Stimulated activated CD4-positive, alpha-beta T cell treated with anti-CD3 and anti-CD28 coated beads, Interleukin-12 subunit alpha, Interleukin-12 subunit beta, amount 100 ng/mL, for 24 hours (primary cell): ENCODE measurements around the gene LRRC74B.
"Not testable (repeated sequence)": the region's sequence is repeated elsewhere in the genome, so short reads cannot be mapped to it uniquely, and the experiment has no call there.

Source experiments
- DNase-seq, 2 experiments: peaks; one replicate each; pipeline ENCODE4 v3.0.0-alpha.2; 2020; ENCODE audit warnings: low read depth in 2 of 2

Gene LRRC74B

DNA sequence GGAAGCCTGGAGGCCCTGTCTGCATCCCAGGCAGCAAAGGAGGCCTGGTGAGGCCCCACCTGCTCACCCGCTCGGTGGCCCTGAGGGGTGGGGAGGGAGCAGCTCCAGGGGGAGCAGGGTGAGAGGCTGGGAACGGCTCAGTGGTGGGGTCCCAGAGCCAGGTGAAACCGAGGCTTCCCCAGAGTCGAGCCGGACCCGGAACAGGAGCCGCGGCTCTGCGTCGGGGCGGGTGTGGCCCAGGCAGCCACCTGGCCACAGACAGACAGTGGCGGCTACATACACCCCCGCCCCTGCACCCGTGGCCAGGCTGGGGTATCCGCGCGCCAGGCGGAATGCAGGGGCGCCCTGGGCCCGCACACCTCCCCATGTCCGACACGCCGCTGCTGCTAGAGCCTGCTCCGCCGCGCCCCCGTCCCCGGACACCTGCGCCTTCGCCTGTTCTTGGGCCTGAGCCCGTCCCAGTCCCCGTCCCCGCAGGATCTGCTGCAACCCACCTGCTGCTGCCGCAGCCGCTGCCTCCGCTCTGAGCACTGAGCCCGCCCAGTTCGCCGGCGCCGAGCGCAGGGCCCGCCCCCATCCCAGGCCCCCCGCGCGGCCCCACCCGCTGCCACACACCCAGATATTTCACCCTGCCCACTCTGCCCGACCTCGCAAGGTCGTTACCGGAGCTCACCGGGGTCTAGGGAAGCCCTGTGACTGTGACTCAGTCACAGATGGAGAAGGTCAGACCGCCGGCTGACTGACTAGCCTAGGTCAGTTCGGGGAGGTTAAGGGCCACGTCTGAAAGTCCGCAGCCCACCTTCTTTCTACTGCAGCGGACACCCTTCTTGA is 13.5 kb upstream of the LRRC74B start, which contains the start of gene SLC7A4:
SLC7A4 (minus strand) TSS at position 525 of the 831 bp plus-strand sequence. CDS start 749 bp downstream, outside the sequence.
- DNase-seq, result no peak

DNA sequence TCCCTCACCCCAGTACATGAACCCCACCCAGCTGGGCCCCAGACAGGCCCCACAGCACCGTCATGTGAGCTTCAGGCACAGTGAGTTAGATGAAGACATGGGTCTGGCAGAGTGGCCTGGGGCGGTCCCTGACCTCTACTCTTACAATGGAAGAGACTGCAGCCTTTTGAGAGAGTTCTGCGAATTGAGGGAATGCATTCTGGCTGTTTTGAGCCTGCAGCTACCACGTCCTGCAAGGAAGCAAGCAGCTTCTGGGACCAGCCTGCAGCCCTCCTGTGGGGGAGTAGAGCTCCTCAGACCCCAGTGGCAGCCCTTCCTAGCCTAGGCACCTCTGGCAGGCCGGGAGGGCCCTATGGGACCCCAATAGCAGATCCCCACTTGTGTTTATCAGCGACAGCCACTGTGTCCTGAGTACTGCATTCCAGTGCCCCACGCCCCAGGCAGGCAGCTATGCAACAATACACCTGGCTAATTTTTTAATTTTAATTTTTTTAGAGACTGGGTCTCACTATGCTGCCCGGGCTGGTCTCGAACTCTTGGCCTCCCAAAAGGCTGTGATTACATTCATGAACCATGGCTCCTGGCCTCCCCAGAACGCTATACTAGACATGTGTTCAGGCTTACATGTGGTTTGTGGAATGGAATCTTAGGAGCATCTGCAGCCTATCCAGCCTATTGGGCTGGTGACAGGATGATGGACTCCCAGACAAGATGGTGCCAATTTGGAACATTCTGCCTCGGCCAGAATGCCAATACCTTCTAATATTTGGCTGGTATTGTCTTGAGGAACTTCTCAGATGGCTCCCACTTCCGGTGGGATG is 12.7 kb upstream of the LRRC74B start:
- DNase-seq, result no peak

DNA sequence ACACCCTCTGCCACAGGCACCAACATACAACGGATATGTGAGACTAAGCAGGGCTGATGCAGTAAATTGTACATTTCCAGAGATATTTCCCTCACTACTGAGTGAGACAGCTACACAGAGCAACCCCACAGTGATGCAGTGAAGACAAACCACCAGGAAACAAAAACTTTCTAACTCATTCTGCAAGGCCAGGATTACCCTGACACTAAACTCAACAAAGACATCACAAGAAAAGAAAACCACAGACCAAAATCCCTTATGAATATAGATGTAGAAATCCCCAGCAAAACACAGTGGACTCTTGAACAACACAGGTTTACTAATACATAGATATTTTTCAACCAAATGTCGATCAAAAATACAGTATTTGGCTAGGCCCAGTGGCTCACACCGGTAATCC is 11.9 kb upstream of the LRRC74B start:
- DNase-seq, result no peak

DNA sequence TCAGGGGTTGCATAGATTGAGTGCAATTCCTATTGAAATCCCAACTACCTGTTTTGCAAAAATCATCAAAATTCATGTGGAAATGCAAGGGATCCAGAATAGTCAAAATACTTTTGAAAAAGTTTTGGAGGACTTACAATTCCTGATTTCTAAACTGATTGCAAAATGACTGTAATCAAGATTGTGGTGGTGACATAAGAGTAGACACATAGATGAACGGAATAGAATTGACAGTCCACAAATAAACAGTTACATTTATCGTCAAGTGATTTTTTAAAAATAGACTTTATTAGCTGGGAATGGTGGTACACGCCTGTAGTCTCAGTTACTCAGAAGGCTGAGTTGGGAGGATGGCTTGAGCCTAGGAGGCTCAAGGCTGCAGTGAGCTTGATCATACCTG is 10.8 kb upstream of the LRRC74B start:
- no peak for DNase-seq

DNA sequence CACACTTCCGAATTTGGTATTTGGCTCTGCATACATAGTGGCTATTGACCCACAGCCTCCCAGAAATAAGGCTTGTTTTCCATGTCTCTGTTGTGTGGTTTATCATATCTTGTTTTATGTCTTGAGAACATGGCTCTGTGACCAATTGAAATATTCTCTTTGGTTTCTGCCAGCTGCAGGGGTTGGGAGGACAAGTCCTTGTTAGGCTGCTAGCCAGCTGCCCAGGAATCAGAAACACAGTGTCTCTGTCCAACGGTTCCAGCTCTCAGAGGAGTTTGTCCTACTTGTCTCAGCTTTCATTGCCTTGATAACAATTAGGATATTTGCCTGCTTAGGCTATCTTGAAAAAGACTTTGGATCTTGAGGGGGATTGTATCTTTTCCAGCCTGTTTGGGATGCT is 7.3 kb upstream of the LRRC74B start:
- no peak for DNase-seq

DNA sequence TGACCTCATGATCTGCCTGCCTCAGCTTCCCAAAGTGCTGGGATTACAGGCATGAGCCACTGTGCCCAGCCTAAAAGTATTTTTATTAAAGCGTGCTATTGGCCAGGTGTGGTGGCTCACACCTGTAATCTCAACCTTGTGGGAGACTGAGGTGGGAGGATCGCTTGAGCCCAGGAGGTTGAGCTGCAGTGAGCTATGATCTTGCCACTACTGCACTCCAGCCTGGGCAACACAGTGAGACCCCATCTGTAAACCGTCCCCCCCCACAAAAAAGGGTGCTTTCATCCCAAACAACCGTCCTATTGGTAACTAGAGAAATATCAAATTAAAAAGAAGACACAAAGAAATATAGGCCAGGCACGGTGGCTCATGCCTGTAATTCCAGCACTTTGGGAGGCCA is 6.6 kb upstream of the LRRC74B start:
- not testable (repeated sequence) for DNase-seq

DNA sequence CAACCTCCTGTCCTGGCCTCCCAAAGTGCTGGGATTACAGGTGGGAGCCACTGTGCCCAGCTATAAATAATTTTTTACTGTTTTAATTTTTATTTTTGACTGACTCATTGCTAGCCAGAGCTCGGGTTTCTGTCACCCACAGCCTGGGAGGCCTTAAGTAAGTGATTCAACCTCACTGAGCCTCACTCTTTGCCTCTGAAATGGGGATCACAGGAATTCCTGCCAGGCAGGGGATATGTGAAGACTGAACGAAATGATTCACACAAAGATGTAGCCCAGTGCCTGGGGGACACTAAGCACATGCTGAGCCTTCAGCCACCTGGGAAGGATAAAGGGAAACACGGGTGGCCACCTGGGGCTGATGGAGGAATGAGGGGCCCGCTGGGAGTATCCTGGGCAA is 3.8 kb upstream of the LRRC74B start:
- DNase-seq, result no peak

DNA sequence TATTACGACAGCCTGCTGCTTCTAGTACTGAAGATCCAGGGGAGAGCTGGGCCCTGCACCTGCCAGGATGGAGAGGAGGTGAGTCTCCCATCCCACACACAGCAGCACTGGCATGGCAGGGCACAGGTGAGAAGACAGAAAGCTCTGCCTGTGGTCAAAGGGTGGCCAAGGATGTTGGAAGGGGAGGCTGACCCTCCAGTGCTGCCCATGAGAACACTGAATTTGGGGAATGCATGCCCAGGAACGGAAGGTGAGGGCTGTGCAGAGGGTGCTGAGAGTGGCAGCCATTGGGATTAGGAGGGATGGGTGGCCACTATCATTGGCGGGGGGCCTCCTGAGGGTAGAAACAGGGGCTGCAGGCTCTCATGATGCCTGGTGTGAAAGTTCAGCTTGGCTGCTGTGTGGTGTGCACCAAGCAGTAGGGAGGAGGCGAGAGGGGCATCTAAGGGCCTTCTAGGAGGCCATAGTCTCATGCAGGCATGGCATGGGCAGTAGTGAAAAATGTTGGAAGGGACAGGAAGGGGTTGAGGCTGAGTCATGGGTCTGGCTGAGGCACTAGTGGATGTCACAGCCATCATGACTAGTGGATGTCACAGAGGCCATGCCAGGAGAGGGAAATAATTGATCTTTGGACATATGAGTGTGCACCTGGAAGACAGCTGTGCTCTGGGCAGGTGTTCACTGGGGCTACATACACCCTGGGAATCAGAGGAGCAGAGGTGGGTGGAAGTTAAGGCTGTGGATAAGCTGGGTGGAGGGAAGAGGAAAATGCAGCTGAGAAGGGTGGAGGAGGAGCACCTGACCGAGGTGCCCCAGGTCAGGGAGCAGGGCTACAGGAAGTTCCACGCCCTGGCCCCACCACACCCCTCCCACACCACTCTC is 2.5 kb upstream of the LRRC74B start:
- no peak for DNase-seq

DNA sequence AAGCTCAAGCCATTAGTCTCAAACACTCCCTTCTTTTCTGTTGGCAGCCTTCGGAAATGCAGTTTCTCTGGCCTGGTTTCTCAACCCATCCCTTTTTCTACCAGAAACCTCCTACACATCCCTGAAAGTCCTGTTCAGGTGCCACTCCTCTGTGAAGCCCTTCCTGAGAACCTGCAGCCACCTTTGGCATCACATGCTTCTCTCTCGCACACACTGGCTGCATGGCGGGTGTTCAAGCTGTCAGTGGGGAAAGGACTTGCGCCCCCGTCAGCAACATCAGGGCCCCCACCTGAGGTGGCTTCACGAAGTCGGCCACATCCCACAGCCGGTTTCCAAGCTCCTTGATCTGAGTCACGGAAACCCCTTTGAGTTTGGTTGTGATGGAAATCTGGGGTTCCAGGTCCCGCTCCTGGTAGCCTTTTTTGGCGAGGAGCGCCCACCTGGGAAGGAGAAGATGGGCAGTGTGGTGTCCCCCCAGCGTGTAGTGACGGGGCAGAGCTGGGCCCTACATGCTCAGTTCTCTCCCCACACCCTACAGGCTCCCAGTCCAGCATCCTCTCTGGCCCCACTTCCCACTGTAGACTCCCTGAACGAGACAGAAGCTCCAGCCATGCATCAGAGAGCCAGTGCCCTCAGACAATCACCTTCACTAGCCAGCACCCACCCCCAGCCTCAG is 1.7 kb upstream of the LRRC74B start:
- no peak for DNase-seq

DNA sequence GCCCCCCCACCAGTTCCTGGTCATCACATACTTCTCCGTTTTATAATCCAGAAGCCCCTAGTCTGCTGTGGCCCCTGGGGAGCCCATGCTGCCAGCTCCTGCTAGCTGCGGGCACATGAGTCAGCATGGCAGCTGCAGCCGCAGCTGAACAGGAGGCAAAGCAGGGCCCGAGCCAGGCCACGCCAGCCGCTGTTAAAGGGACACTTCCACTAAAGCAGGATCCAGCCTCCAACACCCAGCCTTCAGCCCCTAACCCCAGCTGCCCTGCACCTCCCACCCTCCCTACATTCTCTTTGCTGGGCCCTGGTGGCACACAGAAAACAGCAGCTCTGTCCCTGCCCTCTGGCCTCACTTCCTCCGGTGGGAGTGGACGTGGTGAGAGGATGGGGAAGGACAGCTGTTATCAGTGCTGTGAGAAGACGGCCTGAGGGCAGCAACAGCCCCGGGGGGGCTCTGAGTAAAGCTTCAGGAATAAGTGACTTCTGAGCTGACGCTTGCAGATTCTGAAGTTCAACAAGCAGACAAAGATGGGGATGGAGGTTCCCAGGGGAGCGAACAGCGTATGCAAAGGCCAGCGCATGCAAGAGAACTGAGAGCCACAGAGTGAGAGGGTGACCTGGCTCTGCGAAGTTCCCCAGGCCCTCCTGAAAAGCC is 688 bp upstream of the LRRC74B start:
- no peak for DNase-seq

DNA sequence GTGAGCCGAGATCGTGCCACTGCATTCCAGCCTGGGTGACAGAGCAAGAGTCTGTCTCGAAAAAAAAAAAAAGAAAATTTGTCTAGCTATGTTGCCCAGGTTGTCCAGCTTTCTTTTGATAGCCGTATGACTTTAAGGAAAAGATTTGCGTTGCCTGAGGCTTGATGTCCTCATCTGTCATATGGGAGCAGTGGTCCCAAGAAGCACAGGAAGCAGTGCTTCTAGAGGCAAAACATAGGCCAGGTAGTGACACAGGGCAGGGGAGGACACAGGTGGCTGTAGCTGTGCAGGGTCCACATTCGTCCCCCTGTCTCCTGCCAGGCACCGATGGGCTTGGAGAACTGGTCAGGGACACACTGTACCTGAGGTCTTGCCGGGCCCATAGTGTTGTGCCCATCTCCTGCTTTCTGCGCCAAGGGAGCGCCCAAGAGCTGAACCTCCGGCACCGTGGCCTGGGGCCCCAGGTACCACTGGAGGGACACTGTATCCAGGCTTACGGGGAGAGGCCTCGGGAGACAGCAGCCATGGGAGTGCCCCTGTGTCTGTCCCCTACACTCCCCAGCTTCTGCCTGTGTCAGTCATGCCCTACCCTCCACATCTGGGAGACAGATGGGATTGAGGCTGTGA is 1.4 kb downstream of the LRRC74B start:
- no peak for DNase-seq

DNA sequence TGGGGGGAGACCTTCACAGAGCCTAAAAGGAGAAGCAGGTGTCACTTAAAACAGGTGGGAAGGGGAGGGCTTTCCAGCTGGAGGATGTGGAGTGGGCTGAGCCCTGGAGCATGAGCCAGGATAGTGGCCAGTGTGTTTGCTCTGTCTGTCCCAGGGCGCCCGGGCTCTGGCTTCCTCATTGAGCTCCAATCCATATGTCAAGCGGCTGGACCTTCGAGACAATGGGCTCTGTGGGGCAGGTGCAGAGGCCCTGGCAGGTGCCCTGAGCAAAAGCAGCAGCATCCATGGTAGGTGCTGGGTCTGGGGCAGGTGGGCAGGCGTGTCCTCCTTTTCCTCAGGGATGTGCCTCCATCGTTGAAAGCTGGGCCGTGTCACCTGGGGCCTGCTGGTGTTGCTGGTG is 2.0 kb downstream of the LRRC74B start:
- no peak for DNase-seq

DNA sequence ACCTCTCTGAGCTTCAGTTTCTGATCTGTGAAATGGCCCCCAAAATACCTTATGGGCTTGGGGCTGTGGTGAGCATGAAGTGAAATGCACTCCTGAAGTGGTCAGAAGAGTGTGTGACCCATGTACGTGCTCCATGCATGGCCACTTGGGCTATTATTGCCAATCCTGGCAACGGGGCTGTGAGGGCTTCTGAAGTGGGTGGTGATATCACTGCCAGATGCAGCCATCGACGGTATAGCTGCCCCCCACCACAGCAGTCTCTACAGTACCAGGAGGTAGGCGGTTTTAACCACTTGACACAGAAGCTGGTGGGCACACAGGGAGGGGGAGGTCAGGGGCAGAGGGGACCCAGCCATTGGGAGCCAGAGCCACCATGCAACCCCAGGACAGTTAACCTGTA is 2.7 kb downstream of the LRRC74B start:
- DNase-seq, result not testable (repeated sequence)

DNA sequence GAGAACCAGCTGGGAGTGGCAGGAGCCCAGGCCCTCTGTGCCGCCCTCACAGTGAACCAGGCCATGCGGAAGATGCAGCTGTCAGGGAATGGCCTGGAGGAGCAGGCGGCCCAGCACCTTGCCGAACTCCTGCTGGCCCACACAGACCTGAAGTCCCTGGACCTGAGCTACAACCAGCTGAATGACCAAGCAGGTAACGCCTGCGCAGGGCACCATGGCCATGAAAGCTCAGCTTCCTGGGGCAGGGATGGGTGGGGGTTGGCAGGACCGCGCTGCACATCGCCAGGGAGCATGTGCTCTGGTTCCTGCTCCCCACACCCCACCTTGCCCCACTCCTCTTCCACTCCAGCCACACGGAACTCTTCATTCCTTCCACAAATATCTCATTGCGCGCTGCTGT is 3.2 kb downstream of the LRRC74B start:
- DNase-seq, result not testable (repeated sequence)

DNA sequence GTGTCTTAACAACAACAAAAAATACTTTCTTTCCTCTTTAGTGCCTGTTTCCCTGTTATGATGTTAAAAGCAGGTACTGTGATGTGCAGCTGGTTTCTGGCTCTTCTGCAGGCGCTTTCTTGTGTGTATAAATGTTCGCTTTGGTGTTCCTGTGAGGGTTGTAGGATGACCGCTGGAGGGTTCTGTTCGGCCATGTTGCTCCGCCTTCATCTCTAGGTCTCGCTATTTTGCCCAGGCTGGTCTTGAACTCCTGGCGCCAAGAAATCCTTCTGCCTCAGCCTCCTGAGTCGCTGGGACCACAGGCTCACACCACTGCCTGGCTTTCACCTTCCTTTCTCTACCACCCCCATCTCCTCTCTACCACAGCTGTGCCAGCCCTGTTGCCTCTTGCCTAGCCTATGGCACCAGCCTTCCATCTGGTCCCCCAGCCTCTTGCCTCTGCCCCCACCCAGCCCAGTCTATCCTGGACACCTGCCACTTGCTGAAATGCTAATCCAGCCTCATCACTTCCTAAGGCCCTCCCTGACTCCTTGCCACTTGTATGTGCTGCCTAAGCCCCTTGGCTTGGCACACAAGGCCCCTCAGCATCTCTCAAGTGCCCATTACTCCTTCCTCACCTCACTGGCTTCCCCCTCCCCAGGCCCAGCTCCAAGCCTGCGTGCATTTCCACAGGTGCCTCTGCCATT is 5.5 kb downstream of the LRRC74B start:
- DNase-seq, result no peak

DNA sequence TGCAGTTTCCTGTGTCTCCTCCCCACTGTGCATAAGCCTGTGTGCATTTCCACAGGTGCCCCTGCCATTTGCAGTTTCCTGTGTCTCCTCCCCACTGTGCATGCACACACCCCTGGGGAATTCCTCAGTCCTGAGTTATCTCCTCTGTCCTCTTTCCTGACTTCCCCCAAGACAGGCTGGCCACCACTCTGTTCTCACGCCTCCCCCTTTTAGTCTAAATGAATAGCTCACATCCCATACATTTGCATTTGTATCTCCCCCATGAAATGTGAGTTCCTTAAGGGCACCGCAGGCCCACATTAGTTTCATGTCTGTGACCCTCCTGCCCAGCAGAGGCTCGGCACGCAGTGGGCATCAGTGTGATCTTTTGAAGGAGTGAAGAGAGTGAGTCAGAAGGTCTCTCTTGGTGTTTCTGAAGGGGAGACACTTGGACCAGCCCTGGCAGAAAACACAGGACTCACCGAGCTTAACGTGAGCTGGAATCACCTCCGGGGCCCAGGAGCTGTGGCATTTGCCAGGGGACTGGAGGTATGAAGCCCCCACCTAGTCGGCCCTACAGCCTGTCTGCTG is 6.2 kb downstream of the LRRC74B start:
- DNase-seq, result no peak

DNA sequence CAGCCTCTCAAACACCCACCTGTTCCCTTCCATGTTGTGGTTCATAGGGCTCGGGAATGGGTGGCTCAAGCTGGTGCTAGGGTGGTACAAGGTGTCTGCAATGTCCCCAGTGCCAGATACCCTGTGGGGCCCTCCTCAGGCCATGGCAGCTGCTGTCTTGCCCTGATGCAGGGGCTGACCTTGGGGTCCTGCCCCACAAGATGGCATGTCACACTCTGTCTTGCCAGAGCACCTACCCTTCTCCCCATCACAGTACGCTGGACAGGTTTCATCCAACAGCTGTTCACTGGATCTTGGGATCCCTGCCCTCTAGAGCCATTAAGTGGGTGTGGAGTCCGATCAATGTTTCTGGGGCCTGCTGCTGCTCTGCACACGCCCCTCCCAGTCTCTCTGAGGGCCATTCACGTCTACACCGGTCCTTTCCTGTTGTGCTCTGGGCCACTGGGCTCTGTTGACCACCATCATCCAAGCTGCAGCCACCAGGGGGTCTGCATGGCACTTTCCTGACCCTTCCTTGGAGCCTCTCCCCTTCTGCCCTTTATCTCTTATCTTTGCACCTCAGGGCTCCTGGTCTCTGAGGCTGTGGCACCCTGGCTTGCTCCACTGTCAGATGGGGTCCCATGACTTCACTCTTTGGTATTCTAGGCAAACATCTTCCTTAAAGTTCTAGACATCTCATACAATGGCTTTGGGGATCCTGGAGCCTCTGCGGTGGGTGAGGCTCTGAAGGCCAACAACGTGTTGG is 7.1 kb downstream of the LRRC74B start:
- no peak for DNase-seq

DNA sequence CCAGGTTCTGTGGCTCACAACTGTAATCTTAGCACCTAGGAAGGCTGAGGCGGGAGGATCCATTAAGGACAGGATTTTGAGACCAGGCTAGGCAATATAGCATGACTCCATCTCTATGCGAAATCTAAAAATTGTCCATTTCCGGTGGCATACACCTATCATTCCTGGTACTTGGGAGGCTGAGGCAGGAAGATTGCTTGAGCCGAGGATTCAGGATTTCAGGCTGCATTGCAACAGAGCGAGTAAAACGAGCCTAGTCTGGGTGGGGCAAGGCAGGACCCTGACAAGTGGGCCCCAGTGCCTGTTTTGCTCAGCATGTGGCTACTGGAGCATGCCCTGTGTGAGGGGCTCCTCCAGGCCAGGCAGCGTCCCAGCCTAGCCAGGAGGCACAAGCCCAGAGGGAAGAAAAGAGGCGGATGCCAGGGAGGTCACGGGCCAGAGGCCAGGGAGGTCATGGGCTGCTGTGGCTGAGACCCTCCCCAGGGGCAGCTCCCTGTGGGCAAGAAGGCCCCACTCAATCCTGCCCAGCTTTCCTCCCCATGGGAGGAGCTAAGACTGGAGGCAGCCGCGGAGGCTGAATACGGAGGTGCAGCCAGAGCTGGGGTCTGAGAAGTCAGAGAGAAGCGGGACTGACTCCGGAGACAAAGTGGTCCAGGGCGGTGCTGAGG is 8.4 kb downstream of the LRRC74B start:
- DNase-seq, result no peak
